Smooth muscle cell (in vitro differentiated cells): Measurements from ENCODE around the gene AUTS2. TPM values are rescaled to one million over a fixed set of nuclear protein-coding genes. Genes with fewer than 3 reads are reported as not detected.

Source experiments
- DNase-seq: peaks from one replicate; lab custom pipeline; 2025; ENCODE audit not compliant: unreplicated experiment; lab: John Stamatoyannopoulos, UW
- H2AFZ ChIP-seq: fragments of 200-600 bp; sonication (generic); 2 replicates; pipeline ENCODE4 v1.6.0; 2016; ENCODE audit warnings: antibody characterized with exemption, low read depth, mild to moderate bottlenecking
- H3F3A ChIP-seq: fragments of 200-600 bp; sonication (generic); 2 replicates; pipeline ENCODE4 v1.6.0; 2017; ENCODE audit warnings: antibody characterized with exemption, low read depth
- H3K27ac ChIP-seq: fragments of 200-600 bp; sonication (generic); 2 replicates; pipeline ENCODE4 v1.5.1; 2016; ENCODE audit warnings: low read depth, mild to moderate bottlenecking
- H3K27me3 ChIP-seq: fragments of 200-600 bp; sonication (generic); 2 replicates; pipeline ENCODE4 v1.6.1; 2016; ENCODE audit warnings: low read depth, mild to moderate bottlenecking
- H3K36me3 ChIP-seq: fragments of 200-600 bp; sonication (generic); 2 replicates; pipeline ENCODE4 v1.5.1; 2016; ENCODE audit warnings: low read depth
- H3K4me1 ChIP-seq: fragments of 200-600 bp; sonication (generic); 2 replicates; pipeline ENCODE4 v1.5.1; 2016; ENCODE audit warnings: low read depth
- H3K4me2 ChIP-seq: fragments of 200-600 bp; sonication (generic); 2 replicates; pipeline ENCODE4 v1.6.0; 2016; ENCODE audit warnings: mild to moderate bottlenecking
- H3K4me3 ChIP-seq: fragments of 200-600 bp; sonication (generic); 2 replicates; pipeline ENCODE4 v1.5.1; 2016; ENCODE audit warnings: mild to moderate bottlenecking
- H3K79me2 ChIP-seq: fragments of 200-600 bp; sonication (generic); 2 replicates; pipeline ENCODE4 v1.6.0; 2016; ENCODE audit warnings: low read depth, mild to moderate bottlenecking
- H3K9ac ChIP-seq: fragments of 200-600 bp; sonication (generic); 2 replicates; pipeline ENCODE4 v1.6.0; 2016; ENCODE audit warnings: low read depth
- H3K9me3 ChIP-seq: fragments of 200-600 bp; sonication (generic); replicated peaks from 2 replicates; pipeline ENCODE4 v1.5.1; 2016; ENCODE audit warnings: low read depth
- H4K20me1 ChIP-seq: fragments of 200-600 bp; sonication (generic); 2 replicates; pipeline ENCODE4 v1.6.0; 2016; ENCODE audit warnings: low read depth
- CTCF ChIP-seq: fragments of 200-600 bp; sonication (generic); IDR thresholded peaks from 2 replicates; pipeline ENCODE4 v1.5.1; 2017; ENCODE audit warnings: borderline replicate concordance, mild to moderate bottlenecking, antibody characterized with exemption; ENCODE audit not compliant: insufficient read depth, poor library complexity, severe bottlenecking
- WGBS: methylation state at CpG from one replicate; pipeline ENCODE4 v1.1.7; 2016; ENCODE audit warnings: low lambda C conversion rate; 5-methylcytosine and 5-hydroxymethylcytosine counted together
- polyA plus RNA-seq: library from polyadenylated mRNA; unstranded; fragments of >200 nt; fragmentation: Nextera tagmentation; extraction: Ambion mirVana; gene quantifications from 2 replicates; pipeline ENCODE4 v1.2.1, GENCODE V29; 2016
- total RNA-seq: library from RNA; depleted of rRNA; stranded (reverse); fragments of >200 nt; gene quantifications from 2 replicates; pipeline ENCODE4 v1.2.3, GENCODE V29; 2014

Gene AUTS2
- total and polyA plus RNA-seq, 2 experiments from 2014 or later = 6.5 to 8.6 TPM

DNA sequence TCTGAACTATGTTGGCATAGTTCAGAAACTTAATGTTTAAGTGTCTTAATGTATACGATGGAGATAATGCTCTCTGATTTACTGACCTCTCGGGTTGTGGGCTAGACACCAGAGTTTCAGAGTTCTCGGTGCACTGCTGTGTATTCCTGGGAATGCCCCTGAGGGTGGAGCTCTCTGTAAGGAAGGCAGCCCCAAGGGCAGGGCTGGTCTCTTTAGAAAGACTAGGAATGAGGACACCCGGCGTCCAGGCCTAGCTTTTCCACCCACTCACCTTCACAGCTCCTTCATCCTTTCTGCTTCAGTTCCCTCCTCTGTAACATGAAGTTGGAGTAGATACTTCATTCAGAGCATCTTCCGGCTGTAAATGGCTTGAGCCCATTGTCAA lies 997.1 kb downstream of the AUTS2 start:
- H3K4me2 ChIP-seq = peak overlapping the region; percentile 84
- peak overlapping the region; percentile 45 for H3K4me3 ChIP-seq
- no peak overlapping the region for H3K9ac ChIP-seq
- TF ChIP-seq CTCF = no peak
- H2AFZ ChIP-seq = no peak overlapping the region
- no peaks in the 10 kb centered on the region for H3F3A ChIP-seq
- WGBS = 39% methylated on average over 6 of the region's 6 CpGs
- no peaks in the 10 kb centered on the region for H3K79me2 ChIP-seq
- peaks cover 62% of the 10 kb centered on the region for H3K27me3 ChIP-seq
- H4K20me1 ChIP-seq = no peaks in the 10 kb centered on the region
- H3K36me3 ChIP-seq = no peaks in the 10 kb centered on the region
- no peaks in the 10 kb centered on the region for H3K9me3 ChIP-seq
- no peak for DNase-seq
- peaks cover 14% of the 10 kb centered on the region for H3K4me1 ChIP-seq
- no peak overlapping the region for H3K27ac ChIP-seq

DNA sequence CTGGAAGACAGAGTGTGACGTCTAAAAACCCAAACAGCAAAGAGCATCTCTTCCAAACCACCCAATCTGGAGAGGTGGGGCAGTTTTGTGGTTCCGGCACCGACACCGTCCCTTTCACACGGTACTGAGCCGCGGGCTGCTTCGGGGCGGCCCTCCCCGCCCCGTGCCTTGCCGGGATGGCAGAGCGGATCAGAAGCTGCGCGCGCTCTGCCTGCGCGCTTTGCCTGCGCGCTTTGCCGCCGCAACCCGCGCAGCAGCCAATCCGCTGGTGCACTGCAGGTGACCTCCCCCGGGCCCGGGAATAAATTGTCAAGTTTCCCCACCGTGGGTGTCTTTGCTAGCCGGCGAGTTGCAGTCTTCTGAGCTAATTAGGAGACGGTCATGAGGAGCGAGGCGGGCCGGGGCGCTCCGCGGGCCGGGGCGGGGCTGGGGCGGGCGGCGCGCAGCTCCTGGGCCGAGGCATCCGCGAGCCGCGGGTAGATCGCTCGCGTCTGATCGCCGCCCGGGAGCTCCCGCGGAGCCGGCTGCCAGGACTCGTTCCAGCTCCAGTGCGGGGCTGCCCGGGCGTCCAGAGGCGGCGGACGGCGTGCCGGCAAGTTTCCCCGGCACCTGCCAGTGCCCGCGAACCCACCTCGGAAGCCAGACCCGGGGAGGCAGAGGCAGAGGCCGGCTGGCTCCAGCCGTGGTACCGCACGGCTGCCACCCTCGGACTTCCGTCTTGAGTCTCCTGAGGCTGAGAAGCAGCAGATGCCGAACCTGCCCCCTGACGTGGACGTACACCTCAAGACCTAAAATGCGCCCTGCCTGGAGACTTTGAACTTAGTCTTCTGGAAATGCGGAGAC lies 997.7 kb downstream of the AUTS2 start:
- H3K4me3 ChIP-seq = peak overlapping the region; percentile 45
- no peak for DNase-seq

DNA sequence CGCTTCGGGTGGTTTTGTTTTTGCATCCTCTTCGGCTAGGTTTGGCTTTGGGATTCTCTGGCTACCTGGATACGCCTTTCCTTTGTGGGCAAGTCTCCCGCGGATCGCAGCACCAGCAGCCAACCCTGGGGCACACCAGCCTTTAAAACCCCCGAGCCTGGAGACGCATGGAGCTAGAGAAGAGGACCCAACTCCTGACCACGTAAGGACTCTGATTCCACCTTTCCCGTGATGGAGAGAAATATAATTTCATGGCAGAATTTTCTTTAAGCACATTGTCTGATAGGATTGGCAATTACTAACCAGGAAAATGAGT lies 998.3 kb downstream of the AUTS2 start:
- Histone ChIP-seq H4K20me1 (no peaks in the 10 kb centered on the region), H3K4me3 (peak overlapping the region; percentile 45), H3K9me3 (no peaks in the 10 kb centered on the region), H3K27ac (no peak overlapping the region), H3K4me1 (peaks cover 14% of the 10 kb centered on the region), H3K79me2 (no peaks in the 10 kb centered on the region), H2AFZ (no peak overlapping the region), H3K4me2 (peak overlapping the region; percentile 84), H3K9ac (no peak overlapping the region), H3F3A (no peaks in the 10 kb centered on the region), H3K27me3 (peaks cover 62% of the 10 kb centered on the region), H3K36me3 (no peaks in the 10 kb centered on the region)
- no peak for DNase-seq
- WGBS = 6% methylated on average over 11 of the region's 11 CpGs
- no peak for TF ChIP-seq CTCF

More for the DNA sequence above, 997.7 kb downstream of the AUTS2 start:
- H4K20me1 ChIP-seq = no peaks in the 10 kb centered on the region
- no peak overlapping the region for H3K9ac ChIP-seq
- no peaks in the 10 kb centered on the region for H3K36me3 ChIP-seq
- H3K27ac ChIP-seq = no peak overlapping the region
- TF ChIP-seq CTCF = no peak
- 2% methylated on average over 73 of the region's 82 CpGs for WGBS
- H3K79me2 ChIP-seq = no peaks in the 10 kb centered on the region
- peak overlapping the region; percentile 84 for H3K4me2 ChIP-seq
- H3F3A ChIP-seq = no peaks in the 10 kb centered on the region
- H3K27me3 ChIP-seq = peaks cover 62% of the 10 kb centered on the region
- H3K4me1 ChIP-seq = peaks cover 14% of the 10 kb centered on the region
- H2AFZ ChIP-seq = no peak overlapping the region
- no peaks in the 10 kb centered on the region for H3K9me3 ChIP-seq

DNA sequence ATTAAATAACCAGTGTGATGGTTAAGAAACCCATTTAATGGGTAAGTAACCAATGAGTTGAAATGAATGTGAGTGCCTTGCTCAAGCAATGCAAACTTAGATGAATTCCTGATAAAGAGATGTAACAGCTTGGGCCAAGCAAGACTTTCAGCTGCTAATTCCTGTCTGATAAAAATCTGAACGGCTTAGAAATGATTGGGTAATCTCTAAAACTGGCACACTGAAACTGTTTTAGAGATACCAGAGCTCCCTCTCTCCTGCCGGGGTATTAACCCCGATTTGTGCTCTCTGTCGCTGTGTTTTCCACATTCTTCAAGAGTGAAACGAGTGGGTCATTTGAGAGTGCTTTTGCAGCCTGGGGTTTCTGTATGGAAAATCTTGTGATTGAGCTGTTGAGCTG lies 998.8 kb downstream of the AUTS2 start:
- H3K4me3 ChIP-seq = no peak overlapping the region
- no peaks in the 10 kb centered on the region for H4K20me1 ChIP-seq
- 21% methylated on average over 5 of the region's 5 CpGs for WGBS
- H3K4me1 ChIP-seq = peaks cover 14% of the 10 kb centered on the region
- no peaks in the 10 kb centered on the region for H3K36me3 ChIP-seq
- TF ChIP-seq CTCF = no peak
- H3K4me2 ChIP-seq = no peak overlapping the region
- no peaks in the 10 kb centered on the region for H3K9me3 ChIP-seq
- no peak overlapping the region for H2AFZ ChIP-seq
- no peak overlapping the region for H3K27ac ChIP-seq
- H3K79me2 ChIP-seq = no peaks in the 10 kb centered on the region
- DNase-seq = no peak
- H3K27me3 ChIP-seq = peaks cover 62% of the 10 kb centered on the region
- H3F3A ChIP-seq = no peaks in the 10 kb centered on the region
- H3K9ac ChIP-seq = no peak overlapping the region
